Measurements from ENCODE around the gene SNAP47.

Gene SNAP47

DNA sequence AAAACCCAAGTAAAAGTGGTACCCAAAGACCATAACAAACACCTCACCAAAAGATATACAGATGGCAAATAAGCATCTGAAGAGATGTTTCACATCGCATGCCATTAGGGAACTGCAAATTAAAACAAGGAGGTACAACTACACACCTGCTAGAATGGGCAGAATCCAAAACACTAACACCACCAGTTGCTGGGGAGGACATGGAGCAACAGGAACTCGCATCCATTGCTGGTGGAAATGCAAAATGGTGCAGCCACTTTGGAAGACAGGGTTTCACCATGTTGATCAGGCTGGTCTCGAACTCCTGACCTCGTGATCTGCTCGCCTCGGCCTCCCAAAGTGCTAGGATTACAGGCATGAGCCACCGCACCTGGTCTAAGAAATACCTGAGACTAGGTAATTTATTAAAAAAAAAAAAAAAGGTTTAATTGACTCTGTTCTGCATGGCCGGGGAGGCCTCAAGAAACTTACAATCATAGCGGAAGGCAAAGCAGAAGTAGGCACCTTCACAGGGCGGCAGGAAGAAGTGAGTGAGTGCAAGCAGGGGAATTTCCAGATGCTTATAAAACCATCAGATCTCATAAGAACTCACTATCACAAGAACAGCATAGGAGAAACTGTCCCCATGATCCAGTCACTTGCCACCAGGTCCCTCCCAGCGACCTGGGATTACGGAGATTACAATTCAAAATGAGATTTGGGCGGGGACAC, 50.0 kb downstream of the SNAP47 start:
- H3K27ac ChIP-seq = no peak overlapping the region
- no peak for TF ChIP-seq CTCF (conservative IDR thresholded peaks at IDR 0.05)

DNA sequence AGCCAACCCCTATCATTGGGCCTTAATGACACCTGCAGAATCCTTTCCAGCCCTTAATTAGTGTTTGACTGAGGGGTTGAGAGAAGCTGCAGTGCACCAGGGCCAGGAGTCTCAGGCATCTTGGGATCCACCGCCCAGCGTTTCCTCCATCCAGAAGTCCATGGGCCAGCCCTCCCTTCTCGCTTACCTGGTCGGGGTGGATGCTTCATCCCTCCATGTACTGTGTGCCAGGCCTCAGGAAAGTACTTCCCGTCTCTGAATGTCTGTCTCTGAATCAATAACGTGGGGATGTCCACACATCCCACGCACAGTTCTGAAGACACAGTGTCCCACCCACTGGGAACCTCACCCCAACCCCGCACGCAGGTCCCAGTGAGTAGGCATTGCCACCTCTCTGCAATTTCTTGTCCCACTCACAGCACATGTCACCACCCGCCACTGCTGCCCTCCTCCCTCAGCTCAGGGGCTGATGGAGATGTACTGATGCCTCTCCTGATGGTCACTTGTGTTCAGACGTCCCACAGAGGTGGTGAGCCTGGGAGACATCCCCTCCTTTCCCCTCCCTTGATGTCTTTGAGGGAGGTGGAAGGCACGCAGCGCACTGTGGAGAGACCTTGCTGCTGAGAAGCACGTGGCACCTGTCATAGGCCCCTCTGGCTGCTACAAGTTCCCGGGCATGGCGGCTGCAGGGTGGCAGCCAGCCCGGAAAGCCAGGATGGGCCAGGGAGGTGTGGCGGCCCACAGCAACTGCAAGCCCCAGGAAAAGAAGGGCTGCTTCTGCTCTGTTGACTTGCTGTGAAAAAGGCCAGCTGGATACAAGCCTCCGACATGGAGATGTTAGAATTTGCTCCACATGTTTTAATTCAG, 50.8 kb downstream of the SNAP47 start:
- no peak overlapping the region for H3K27ac ChIP-seq
- TF ChIP-seq CTCF (conservative IDR thresholded peaks at IDR 0.05) = no peak

- peak overlapping the region; percentile 44; the same call in 1 of the 2 replicates for H3K27ac ChIP-seq
- no peak for TF ChIP-seq CTCF (conservative IDR thresholded peaks at IDR 0.05)
Observed at GRCh38 chr1:227786673-227787512, 51.7 kb downstream of the SNAP47 start.

DNA sequence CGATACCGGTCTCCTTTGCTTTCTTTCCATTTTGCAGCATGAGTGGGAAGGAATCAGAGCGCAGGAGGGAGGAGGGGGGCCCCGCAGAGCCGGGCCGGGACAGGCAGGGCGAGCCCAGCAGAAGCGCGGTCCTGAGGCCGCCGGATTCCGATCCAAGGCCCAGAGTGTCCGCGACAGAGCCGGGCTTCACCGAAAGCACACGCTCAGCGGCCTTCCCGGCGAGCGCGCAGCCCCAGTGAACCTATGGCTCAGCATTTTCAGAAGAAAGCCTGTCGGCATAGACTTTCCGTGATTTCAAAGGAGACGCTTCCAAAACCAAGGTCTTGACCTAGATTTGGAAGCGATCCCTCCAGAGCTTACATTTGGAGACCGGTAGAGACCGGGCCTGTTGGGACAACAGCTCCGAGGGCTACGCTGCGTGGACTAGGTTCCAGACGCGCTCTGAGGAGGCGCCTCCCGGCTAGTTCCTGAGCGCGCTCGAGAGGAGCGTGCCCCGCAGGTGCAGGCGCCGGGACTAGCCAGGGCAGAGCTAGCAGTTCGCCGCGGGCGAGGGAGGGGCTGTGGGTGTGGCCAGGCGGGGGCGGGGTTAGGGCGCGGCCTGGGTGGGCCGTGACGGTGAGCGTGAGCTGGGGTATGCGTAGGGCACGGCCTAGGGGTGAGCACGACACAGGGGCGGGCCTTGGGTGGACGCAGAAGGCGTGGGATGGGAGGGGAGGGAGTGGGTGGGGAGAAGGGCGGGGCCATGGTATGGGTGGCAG, 52.5 kb downstream of the SNAP47 start:
- H3K27ac ChIP-seq = peak overlapping the region; percentile 44; the same call in 1 of the 2 replicates
- no peak for TF ChIP-seq CTCF (conservative IDR thresholded peaks at IDR 0.05)

DNA sequence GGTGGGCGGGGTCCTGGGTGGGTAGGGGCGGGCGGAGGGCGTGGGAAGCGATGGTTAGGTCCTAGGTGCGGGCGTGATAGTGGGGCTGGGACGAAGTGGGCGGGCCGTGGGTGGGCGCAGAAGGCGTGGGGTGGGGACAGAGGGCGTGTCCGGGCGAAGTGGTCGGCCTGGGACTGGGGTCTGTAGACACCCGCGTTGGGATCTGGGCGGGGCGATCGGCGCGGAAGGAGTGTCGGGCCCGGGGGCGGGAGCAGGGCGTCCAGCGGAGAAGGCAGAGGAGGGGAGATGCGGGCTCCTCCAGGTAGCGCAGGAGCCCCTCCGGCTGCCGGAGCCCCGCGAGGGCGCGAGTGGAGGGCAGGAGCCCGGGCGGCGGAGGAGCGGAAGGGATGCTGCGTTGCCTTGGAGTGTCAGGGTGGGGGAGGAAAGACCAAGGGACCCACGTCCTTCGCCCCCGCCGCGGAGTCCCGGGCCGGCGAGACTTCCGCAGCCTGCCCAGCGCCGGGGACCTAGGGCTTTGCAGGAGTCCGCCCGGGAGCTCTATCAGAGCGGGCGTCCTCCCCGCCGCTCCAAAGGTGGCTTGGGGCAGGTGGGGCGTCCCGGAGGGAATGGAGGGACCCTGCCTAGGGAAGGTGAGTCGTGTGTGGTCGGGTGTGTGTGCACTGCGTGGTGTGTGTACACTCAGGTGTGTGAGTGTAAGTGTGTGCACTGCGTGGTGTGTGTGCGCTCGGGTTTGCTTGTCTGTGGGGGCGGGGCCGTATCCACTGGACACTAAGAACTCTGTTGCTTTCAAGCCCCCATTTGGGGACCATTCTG, 53.2 kb downstream of the SNAP47 start:
- TF ChIP-seq CTCF (conservative IDR thresholded peaks at IDR 0.05) = no peak
- H3K27ac ChIP-seq = no peak overlapping the region
